MM.1S (cell line): Measurements from ENCODE around the gene XPR1.
"Not testable (repeated sequence)": the region's sequence is repeated elsewhere in the genome, so short reads cannot be mapped to it uniquely, and the experiment has no call there.

Source experiments
- DNase-seq: peaks from one replicate; pipeline ENCODE4 v3.0.0-alpha.2; 2015
- H2AFZ ChIP-seq: fragments of 300-600 bp; sonication (generic); 2 replicates; pipeline ENCODE4 v1.6.0; 2016; ENCODE audit warnings: antibody characterized with exemption, low read length
- H3F3A ChIP-seq: fragments of 300-600 bp; sonication (generic); 2 replicates; pipeline ENCODE4 v1.6.1; 2016; ENCODE audit warnings: mild to moderate bottlenecking, antibody characterized with exemption, low read length, moderate library complexity, mixed read lengths; ENCODE audit not compliant: insufficient read depth
- H3K27ac ChIP-seq: fragments of 300-600 bp; sonication (generic); 2 replicates; pipeline ENCODE4 v1.5.1; 2016; ENCODE audit warnings: mild to moderate bottlenecking, low read length
- H3K27me3 ChIP-seq: fragments of 300-600 bp; sonication (generic); replicated peaks from 2 replicates; pipeline ENCODE4 v1.6.0; 2016; ENCODE audit warnings: low read length; ENCODE audit not compliant: insufficient read depth
- H3K36me3 ChIP-seq: fragments of 300-600 bp; sonication (generic); replicated peaks from 2 replicates; pipeline ENCODE4 v1.6.1; 2016; ENCODE audit warnings: mild to moderate bottlenecking, low read length, mixed read lengths; ENCODE audit not compliant: insufficient read depth
- H3K4me1 ChIP-seq: fragments of 300-600 bp; sonication (generic); 2 replicates; pipeline ENCODE4 v1.6.1; 2016; ENCODE audit warnings: low read length, mixed read lengths
- H3K4me2 ChIP-seq: fragments of 300-600 bp; sonication (generic); 2 replicates; pipeline ENCODE4 v1.6.0; 2016; ENCODE audit warnings: low read depth, low read length
- H3K4me3 ChIP-seq: fragments of 300-600 bp; sonication (generic); 2 replicates; pipeline ENCODE4 v1.5.1; 2016; ENCODE audit warnings: low read length, mixed read lengths
- H3K79me2 ChIP-seq: fragments of 300-600 bp; sonication (generic); 2 replicates; pipeline ENCODE4 v1.6.1; 2016; ENCODE audit warnings: mixed run types, low read length, mixed read lengths
- H3K9ac ChIP-seq: fragments of 300-600 bp; sonication (generic); 2 replicates; pipeline ENCODE4 v1.6.1; 2016; ENCODE audit warnings: low read length, mixed read lengths
- H3K9me2 ChIP-seq: fragments of 300-600 bp; sonication (generic); replicated peaks from 2 replicates; pipeline ENCODE4 v1.6.1; 2016; ENCODE audit warnings: mild to moderate bottlenecking, low read length, mixed read lengths; ENCODE audit not compliant: insufficient read depth
- H3K9me3 ChIP-seq: fragments of 300-600 bp; sonication (generic); replicated peaks from 2 replicates; pipeline ENCODE4 v1.6.1; 2016; ENCODE audit warnings: mild to moderate bottlenecking, low read length, mixed read lengths; ENCODE audit not compliant: insufficient read depth
- H4K20me1 ChIP-seq: fragments of 300-600 bp; sonication (generic); 2 replicates; pipeline ENCODE4 v1.6.1; 2016; ENCODE audit warnings: mild to moderate bottlenecking, low read length, moderate library complexity, mixed read lengths; ENCODE audit not compliant: insufficient read depth
- EZH2 ChIP-seq: fragments of 300-600 bp; sonication (generic); optimal IDR thresholded peaks from 2 replicates; pipeline ENCODE3; 2017; ENCODE audit warnings: low read depth, mild to moderate bottlenecking, antibody characterized with exemption, low read length, mixed read lengths
- EZH2phosphoT487 ChIP-seq: fragments of 300-600 bp; sonication (generic); IDR thresholded peaks from 2 replicates; pipeline ENCODE4 v1.6.1; 2018; ENCODE audit warnings: antibody characterized with exemption, low read length
- TF ChIP-seq, protein P1 (sequence below): fragments of 300-600 bp; sonication (generic); IDR thresholded peaks from 2 replicates; pipeline ENCODE4 v1.5.1; 2016; ENCODE audit warnings: antibody characterized with exemption, low read length, mixed read lengths

Gene XPR1

DNA sequence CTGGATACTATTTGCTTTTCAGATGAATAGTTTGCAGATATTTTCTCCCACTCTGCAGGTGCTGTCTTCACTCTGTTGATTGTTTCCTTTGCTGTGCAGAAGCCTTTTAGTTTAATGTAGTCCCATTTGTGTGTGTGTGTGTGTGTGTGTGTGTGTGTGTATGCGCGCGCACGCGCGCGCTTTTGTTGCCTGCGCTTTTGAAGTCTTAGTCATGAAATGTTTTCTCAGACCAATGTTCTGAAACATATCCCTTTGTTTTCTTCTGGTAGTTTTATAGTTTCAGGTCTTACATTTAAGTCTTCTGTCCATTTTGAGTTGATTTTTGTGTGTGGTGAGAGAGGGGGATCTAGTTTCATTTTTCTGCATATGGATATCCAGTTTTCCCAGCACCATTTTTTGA lies 63.5 kb downstream of the XPR1 start:
- no peak overlapping the region for H3K27ac ChIP-seq
- no peak for DNase-seq
- no peak overlapping the region for H2AFZ ChIP-seq
- H3K36me3 ChIP-seq: no peaks in the 10 kb centered on the region
- H3K9me3 ChIP-seq: no peaks in the 10 kb centered on the region
- TF ChIP-seq EZH2: no peak
- TF ChIP-seq EZH2phosphoT487: no peak
- TF ChIP-seq, protein P1, sequence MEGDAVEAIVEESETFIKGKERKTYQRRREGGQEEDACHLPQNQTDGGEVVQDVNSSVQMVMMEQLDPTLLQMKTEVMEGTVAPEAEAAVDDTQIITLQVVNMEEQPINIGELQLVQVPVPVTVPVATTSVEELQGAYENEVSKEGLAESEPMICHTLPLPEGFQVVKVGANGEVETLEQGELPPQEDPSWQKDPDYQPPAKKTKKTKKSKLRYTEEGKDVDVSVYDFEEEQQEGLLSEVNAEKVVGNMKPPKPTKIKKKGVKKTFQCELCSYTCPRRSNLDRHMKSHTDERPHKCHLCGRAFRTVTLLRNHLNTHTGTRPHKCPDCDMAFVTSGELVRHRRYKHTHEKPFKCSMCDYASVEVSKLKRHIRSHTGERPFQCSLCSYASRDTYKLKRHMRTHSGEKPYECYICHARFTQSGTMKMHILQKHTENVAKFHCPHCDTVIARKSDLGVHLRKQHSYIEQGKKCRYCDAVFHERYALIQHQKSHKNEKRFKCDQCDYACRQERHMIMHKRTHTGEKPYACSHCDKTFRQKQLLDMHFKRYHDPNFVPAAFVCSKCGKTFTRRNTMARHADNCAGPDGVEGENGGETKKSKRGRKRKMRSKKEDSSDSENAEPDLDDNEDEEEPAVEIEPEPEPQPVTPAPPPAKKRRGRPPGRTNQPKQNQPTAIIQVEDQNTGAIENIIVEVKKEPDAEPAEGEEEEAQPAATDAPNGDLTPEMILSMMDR: no peak
- no peaks in the 10 kb centered on the region for H4K20me1 ChIP-seq
- H3K9ac ChIP-seq: no peak overlapping the region
- H3F3A ChIP-seq: no peaks in the 10 kb centered on the region
- H3K9me2 ChIP-seq: no peaks in the 10 kb centered on the region
- H3K4me1 ChIP-seq: no peaks in the 10 kb centered on the region
- H3K4me2 ChIP-seq: no peak overlapping the region
- H3K4me3 ChIP-seq: no peak overlapping the region
- no peaks in the 10 kb centered on the region for H3K27me3 ChIP-seq
- peaks cover 15% of the 10 kb centered on the region; the same call in 1 of the 2 replicates for H3K79me2 ChIP-seq

DNA sequence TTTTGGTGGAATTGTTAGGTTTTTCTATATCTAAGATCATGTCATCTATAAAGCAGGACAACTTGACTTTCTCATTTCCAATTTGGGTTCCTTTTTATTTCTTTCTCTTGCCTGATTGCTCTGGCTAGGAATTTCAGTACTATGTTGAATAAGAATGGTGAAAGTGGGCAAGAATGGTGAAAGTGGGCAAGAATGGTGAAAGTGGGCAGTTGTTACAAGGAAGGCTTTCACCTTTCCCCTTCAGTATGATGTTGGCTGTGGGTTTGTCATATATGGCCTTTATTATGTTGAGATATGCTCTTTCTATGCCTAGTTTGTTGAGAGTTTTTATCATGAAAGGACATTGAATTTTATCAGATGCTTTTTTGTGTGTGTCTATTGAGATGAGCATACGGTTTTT lies 64.5 kb downstream of the XPR1 start:
- H3K9me2 ChIP-seq: no peaks in the 10 kb centered on the region
- TF ChIP-seq EZH2 (no peak), EZH2phosphoT487 (no peak)
- TF ChIP-seq, protein P1: no peak

DNA sequence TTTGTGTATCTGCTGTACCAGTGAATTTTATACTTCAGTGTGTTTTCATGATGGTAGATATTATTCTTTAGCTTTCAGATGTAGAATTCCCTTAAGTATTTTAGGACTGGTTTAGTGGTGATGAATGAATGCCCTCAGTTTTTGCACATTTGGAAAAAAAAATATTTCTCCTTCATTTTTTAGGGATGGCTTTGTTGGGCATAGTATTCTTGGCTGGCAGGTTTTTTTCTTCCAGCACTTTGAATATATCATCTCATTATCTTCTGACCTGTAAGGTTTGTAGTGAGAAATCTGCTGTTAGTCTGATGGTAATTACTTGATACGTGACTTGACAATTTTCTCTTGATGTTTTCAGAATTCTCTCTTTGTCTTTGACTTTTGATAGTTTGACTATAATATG lies 66.8 kb downstream of the XPR1 start:
- H3K4me3 ChIP-seq: no peak overlapping the region
- H3K4me1 ChIP-seq: no peaks in the 10 kb centered on the region
- H2AFZ ChIP-seq: no peak overlapping the region
- H3K9me3 ChIP-seq: no peaks in the 10 kb centered on the region
- H3K36me3 ChIP-seq: no peaks in the 10 kb centered on the region
- no peaks in the 10 kb centered on the region for H4K20me1 ChIP-seq
- no peak overlapping the region for H3K27ac ChIP-seq
- H3F3A ChIP-seq: no peaks in the 10 kb centered on the region
- no peak for DNase-seq
- peaks cover 24% of the 10 kb centered on the region; the same call in 1 of the 2 replicates for H3K79me2 ChIP-seq
- H3K9me2 ChIP-seq: no peaks in the 10 kb centered on the region
- H3K4me2 ChIP-seq: no peak overlapping the region
- TF ChIP-seq EZH2: no peak
- TF ChIP-seq EZH2phosphoT487: no peak
- TF ChIP-seq, protein P1: no peak
- H3K27me3 ChIP-seq: no peaks in the 10 kb centered on the region
- no peak overlapping the region for H3K9ac ChIP-seq

More for the DNA sequence above, 64.5 kb downstream of the XPR1 start:
- Histone ChIP-seq H3K36me3 (no peaks in the 10 kb centered on the region), H2AFZ (no peak overlapping the region), H3K4me3 (no peak overlapping the region), H3K27me3 (no peaks in the 10 kb centered on the region), H3F3A (no peaks in the 10 kb centered on the region), H3K27ac (no peak overlapping the region), H4K20me1 (no peaks in the 10 kb centered on the region), H3K4me1 (no peaks in the 10 kb centered on the region), H3K79me2 (peaks cover 15% of the 10 kb centered on the region; the same call in 1 of the 2 replicates), H3K4me2 (no peak overlapping the region), H3K9ac (no peak overlapping the region), H3K9me3 (no peaks in the 10 kb centered on the region)
- no peak for DNase-seq

DNA sequence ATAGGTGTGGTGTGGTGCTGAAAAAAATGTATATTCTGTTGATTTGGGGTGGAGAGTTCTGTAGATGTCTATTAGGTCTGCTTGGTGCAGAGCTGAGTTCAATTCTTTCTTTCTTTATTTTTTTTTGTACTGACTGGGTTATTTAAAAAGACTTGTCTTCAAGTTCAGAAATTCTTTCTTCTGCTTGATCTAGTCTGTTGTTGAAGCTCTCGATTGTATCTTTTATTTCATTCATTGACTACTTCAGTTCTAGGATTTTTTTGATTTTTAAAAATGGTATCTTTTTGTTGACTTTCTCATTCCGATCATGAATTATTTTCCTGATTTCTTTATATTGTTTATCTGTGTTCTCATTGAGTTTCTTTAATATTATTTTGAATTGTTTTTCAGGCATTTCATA lies 70.6 kb downstream of the XPR1 start:
- H4K20me1 ChIP-seq, H3K27me3 ChIP-seq, DNase-seq, H3K9ac ChIP-seq, H3K4me1 ChIP-seq, H3F3A ChIP-seq, H3K9me2 ChIP-seq, H3K36me3 ChIP-seq, H3K4me3 ChIP-seq, H3K4me2 ChIP-seq, H3K27ac ChIP-seq, H3K9me3 ChIP-seq, H2AFZ ChIP-seq: not testable (repeated sequence)
- H3K79me2 ChIP-seq: peaks cover 18% of the 10 kb centered on the region; the same call in 1 of the 2 replicates

DNA sequence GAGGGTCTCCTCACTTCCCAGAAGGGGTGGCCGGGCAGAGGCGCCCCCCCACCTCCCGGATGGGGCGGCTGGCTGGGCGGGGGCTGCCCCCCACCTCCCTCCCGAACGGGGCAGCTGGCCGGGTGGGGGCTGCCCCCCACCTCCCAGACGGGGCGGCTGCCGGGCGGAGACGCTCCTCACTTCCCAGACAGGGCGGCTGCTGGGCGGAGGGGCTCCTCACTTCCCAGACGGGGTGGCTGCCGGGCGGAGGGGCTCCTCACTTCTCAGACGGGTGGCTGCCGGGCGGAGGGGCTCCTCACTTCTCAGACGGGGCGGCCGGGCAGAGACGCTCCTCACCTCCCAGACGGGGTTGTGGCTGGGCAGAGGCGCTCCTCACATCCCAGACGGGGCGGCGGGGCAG lies 78.9 kb downstream of the XPR1 start:
- not testable (repeated sequence) for H3K36me3 ChIP-seq, H3K27ac ChIP-seq, H3K9me2 ChIP-seq, H4K20me1 ChIP-seq, H2AFZ ChIP-seq, H3F3A ChIP-seq, H3K9me3 ChIP-seq, DNase-seq, H3K4me3 ChIP-seq, H3K27me3 ChIP-seq, H3K4me2 ChIP-seq, H3K79me2 ChIP-seq, H3K9ac ChIP-seq, H3K4me1 ChIP-seq

DNA sequence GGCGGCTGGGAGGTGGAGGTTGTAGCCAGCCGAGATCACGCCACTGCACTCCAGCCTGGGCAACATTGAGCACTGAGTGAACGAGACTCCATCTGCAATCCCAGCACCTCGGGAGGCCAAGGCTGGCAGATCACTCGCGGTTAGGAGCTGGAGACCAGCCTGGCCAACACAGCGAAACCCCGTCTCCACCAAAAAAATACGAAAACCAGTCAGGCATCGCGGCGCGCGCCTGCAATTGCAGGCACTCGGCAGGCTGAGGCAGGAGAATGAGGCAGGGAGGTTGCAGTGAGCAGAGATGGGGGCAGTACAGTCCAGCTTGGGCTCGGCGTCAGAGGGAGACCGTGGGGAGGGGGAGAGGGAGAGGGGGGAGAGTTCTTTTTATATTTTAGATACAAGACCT lies 79.4 kb downstream of the XPR1 start:
- not testable (repeated sequence) for H3K27me3 ChIP-seq

More for the DNA sequence above, 79.4 kb downstream of the XPR1 start:
- H4K20me1 ChIP-seq, DNase-seq, H3F3A ChIP-seq, H3K4me3 ChIP-seq, H3K4me1 ChIP-seq, H3K79me2 ChIP-seq, H3K9me3 ChIP-seq, H2AFZ ChIP-seq, H3K9ac ChIP-seq, H3K4me2 ChIP-seq, H3K36me3 ChIP-seq, H3K9me2 ChIP-seq, H3K27ac ChIP-seq: not testable (repeated sequence)
